Endothelial cell of umbilical vein (primary cell): Measurements from ENCODE around the gene PRRT1. TPM values are rescaled to one million over a fixed set of nuclear protein-coding genes. Genes with fewer than 3 reads are reported as not detected.

ENCODE experiments used
- BruUV-seq: library from RNA; stranded (reverse); fragments of 400-500 nt; replicated peaks from 2 replicates; lab custom pipeline; 2021; lab: Mats Ljungman, UMichigan
- CTCF ChIA-PET: fragments of 300-600, 350-600 bp; sonication (Branson Sonifier 250); formaldehyde crosslinking; loops from one replicate; lab custom pipeline; 2021; ENCODE audit warnings: antibody characterized with exemption, inconsistent platforms; lab: Charles Lee
- POLR2A ChIA-PET: fragments of 300-600, 350-600 bp; sonication (Branson Sonifier 250); formaldehyde crosslinking; loops from one replicate; lab custom pipeline; 2021; ENCODE audit warnings: antibody characterized with exemption, inconsistent platforms; lab: Charles Lee
- DNase-seq: peaks from one replicate; pipeline ENCODE4 v3.0.0-alpha.2; 2011; ENCODE audit warnings: low read depth, low spot score
- FAIRE-seq: peaks from 2 replicates; lab custom pipeline; 2011; peaks lifted over from hg19 to GRCh38; lab: Jason Lieb, UNC
- H2AFZ ChIP-seq: 2 replicates; pipeline ENCODE4 v1.6.0; 2012; ENCODE audit warnings: low read depth, low read length, control low read depth, inconsistent platforms
- H3K27ac ChIP-seq: 2 replicates; pipeline ENCODE4 v1.5.1; 2011; ENCODE audit warnings: low read depth, mild to moderate bottlenecking, control low read depth, low read length, moderate library complexity; ENCODE audit not compliant: insufficient read depth
- H3K27me3 ChIP-seq, 2 experiments: 2 replicates each; pipeline versions ENCODE4 v1.6.0 to v1.6.1; 2011; ENCODE audit warnings: low read length in 2 of 2, mixed read lengths in 1 of 2; ENCODE audit not compliant: control insufficient read depth in 2 of 2, insufficient read depth in 2 of 2
- H3K36me3 ChIP-seq, 2 experiments: 2 replicates in 1 of 2; 3 replicates in 1 of 2; pipeline ENCODE4 v1.5.1; 2011; ENCODE audit warnings: low read length in 2 of 2, mild to moderate bottlenecking in 1 of 2, moderate library complexity in 1 of 2; ENCODE audit not compliant: control insufficient read depth in 2 of 2, insufficient read depth in 2 of 2; ENCODE audit errors: extremely low read depth in 1 of 2
- H3K4me1 ChIP-seq: 3 replicates; pipeline ENCODE4 v1.5.1; 2011; ENCODE audit warnings: mild to moderate bottlenecking, low read length; ENCODE audit not compliant: control insufficient read depth, insufficient read depth; ENCODE audit errors: extremely low read depth
- H3K4me2 ChIP-seq: 2 replicates; pipeline ENCODE4 v1.6.1; 2011; ENCODE audit warnings: low read length, control low read depth, mixed read lengths; ENCODE audit not compliant: insufficient read depth
- H3K4me3 ChIP-seq, 3 experiments: fragments of 200-600 bp in 1 of 3; sonication (generic), shearing (Covaris generic) in 1 of 3; replicated peaks in 1 of 3; 2 replicates each; pipeline ENCODE4 v1.5.1; 2011 to 2016; ENCODE audit warnings: control low read depth in 3 of 3, low read length in 3 of 3, mild to moderate bottlenecking in 2 of 3, inconsistent platforms in 1 of 3, low read depth in 1 of 3, moderate library complexity in 1 of 3; ENCODE audit not compliant: insufficient read depth in 1 of 3
- H3K79me2 ChIP-seq: 2 replicates; pipeline ENCODE4 v1.6.0; 2012; ENCODE audit warnings: low read length, inconsistent platforms; ENCODE audit not compliant: control insufficient read depth, insufficient read depth
- H3K9ac ChIP-seq: replicated peaks from 2 replicates; pipeline ENCODE3; 2011; ENCODE audit warnings: low read length, control low read depth; ENCODE audit not compliant: insufficient read depth; ENCODE audit errors: extremely low read depth
- H3K9me1 ChIP-seq: replicated peaks from 3 replicates; pipeline ENCODE4 v1.6.0; 2011; ENCODE audit warnings: mild to moderate bottlenecking, low read length; ENCODE audit not compliant: control insufficient read depth, insufficient read depth; ENCODE audit errors: extremely low read depth
- H3K9me3 ChIP-seq: replicated peaks from 2 replicates; pipeline ENCODE4 v1.5.1; 2012; ENCODE audit warnings: low read length, inconsistent platforms; ENCODE audit not compliant: control insufficient read depth, insufficient read depth
- H4K20me1 ChIP-seq: replicated peaks from 2 replicates; pipeline ENCODE3; 2011; ENCODE audit warnings: mild to moderate bottlenecking, low read length; ENCODE audit not compliant: control insufficient read depth, insufficient read depth; ENCODE audit errors: extremely low read depth
- EZH2 ChIP-seq: IDR thresholded peaks from 2 replicates; pipeline ENCODE4 v1.6.1; 2012; ENCODE audit warnings: borderline replicate concordance, low read depth, mild to moderate bottlenecking, moderate library complexity, low read length, inconsistent platforms; ENCODE audit not compliant: severe bottlenecking
- FOS ChIP-seq: IDR thresholded peaks from 2 replicates; pipeline ENCODE4 v1.6.1; 2011; ENCODE audit warnings: mild to moderate bottlenecking, low read length, moderate library complexity, borderline replicate concordance; ENCODE audit not compliant: insufficient read depth
- GATA2 ChIP-seq: IDR thresholded peaks from 2 replicates; pipeline ENCODE4 v1.7.0; 2011; ENCODE audit warnings: low read depth, mild to moderate bottlenecking, moderate library complexity, mixed read lengths, low read length; ENCODE audit not compliant: insufficient read length, insufficient read depth
- JUN ChIP-seq: IDR thresholded peaks from 2 replicates; pipeline ENCODE4 v1.6.1; 2011; ENCODE audit warnings: borderline replicate concordance, low read depth; ENCODE audit not compliant: insufficient read length, insufficient read depth
- MAX ChIP-seq: IDR thresholded peaks from 2 replicates; pipeline ENCODE4 v1.6.1; 2011; ENCODE audit not compliant: insufficient read depth, insufficient read length
- MYC ChIP-seq: IDR thresholded peaks from one replicate; pipeline ENCODE4 v1.6.1; 2011; ENCODE audit warnings: mild to moderate bottlenecking, low read depth, low read length
- POLR2A ChIP-seq: IDR thresholded peaks from 2 replicates; pipeline ENCODE4 v1.6.1; 2012; ENCODE audit warnings: low read depth, mild to moderate bottlenecking, control low read depth, low read length
- POLR2AphosphoS5 ChIP-seq: IDR thresholded peaks from 2 replicates; pipeline ENCODE4 v1.6.1; 2012; ENCODE audit warnings: low read depth, mild to moderate bottlenecking, control low read depth, low read length, moderate library complexity; ENCODE audit not compliant: insufficient read depth
- dilution Hi-C: fragments of 300-500 bp; cut with MboI; formaldehyde crosslinking; loops from one replicate; pipeline ENCODE4 v1.15.0; 2019; ENCODE audit warnings: low sequenced_read_pairs; ENCODE audit not compliant: extremely low pct_ligation_motif_present
- intact Hi-C: fragments of 100-400 bp; cut with micrococcal nuclease; formaldehyde crosslinking; loops from one replicate; pipeline ENCODE4 v1.10.0; 2022
- polyA plus RNA-seq, 4 experiments: library from polyadenylated mRNA; depleted of rRNA in 3 of 4; stranded (reverse) in 3 of 4; unstranded in 1 of 4; fragments of >200 nt; gene quantifications; 2 replicates each; pipeline versions ENCODE4 v1.2.1 to v1.2.3, GENCODE V29; 2011 to 2012; ENCODE audit warnings: missing spikeins in 1 of 4
- total RNA-seq: library from RNA; stranded (reverse); gene quantifications from 2 replicates; pipeline ENCODE4 v1.2.3, GENCODE V29; 2021
- TF ChIP-seq, protein P1 (sequence below), 2 donors: IDR thresholded peaks; 1 replicate in 1 of 2; 2 replicates in 1 of 2; pipeline ENCODE4 v1.5.1; 2011; ENCODE audit warnings: low read length in 2 of 2, mild to moderate bottlenecking in 2 of 2, moderate library complexity in 2 of 2, control low read depth in 1 of 2, inconsistent platforms in 1 of 2, low read depth in 1 of 2; ENCODE audit not compliant: insufficient read depth in 1 of 2; ENCODE audit errors: extremely low read depth in 1 of 2

The PRRT1 gene
- total and polyA plus RNA-seq, 2 donors (not counting 3 experiments of a cell fraction or from before 2014, with no cell fraction given), result 0.55 to 1.3 TPM

DNA sequence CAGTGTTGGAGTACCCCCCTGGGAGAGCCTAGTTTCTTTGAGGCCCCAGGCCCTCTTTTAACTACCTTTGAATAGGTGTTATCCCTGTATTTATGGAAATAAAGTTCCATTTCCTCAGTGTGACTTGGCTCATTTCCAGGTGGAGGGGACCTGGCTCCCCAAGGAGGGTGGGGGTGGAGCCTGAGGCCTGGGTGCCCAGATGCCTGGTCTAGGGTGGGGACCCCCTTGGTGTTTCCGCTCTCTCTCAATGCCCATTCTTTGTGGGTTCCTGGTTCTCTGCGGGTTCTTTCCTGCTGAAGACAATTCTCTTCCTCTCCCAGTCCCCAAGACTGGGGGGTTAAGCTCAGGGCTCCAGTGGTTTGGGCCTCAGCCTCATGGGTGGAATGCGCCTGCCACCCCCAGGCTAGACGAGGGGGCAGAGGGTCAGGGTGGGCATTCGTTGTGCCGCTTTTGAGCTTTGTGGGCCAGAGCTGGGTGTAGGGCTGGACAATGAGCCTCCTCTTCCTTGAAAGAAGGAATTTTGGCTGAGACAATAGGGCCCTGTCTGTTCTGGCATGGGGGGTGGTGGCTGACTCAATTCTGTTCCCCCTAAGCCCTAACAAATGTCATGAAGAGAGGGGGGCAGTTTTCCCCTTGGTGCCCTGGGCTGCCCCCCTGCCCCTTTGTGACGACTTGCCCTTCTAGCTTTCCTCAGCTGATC lies 12.0 kb upstream of the PRRT1 start:
- no TSS peak for BruUV-seq
- intact Hi-C loops (no loop called here), dilution Hi-C loops (no loop called here)
- Histone ChIP-seq H3K4me3 (no peak overlapping the region), H3K27ac (no peak overlapping the region), H3K4me1 (no peaks in the 10 kb centered on the region), H3K9ac (no peak overlapping the region), H3K79me2 (no peaks in the 10 kb centered on the region), H3K27me3 (no peaks in the 10 kb centered on the region), H3K36me3 (peaks cover 7 to 9% of the 10 kb centered on the region in 2 experiments), H3K9me1 (no peaks in the 10 kb centered on the region), H2AFZ (no peak overlapping the region), H3K9me3 (no peaks in the 10 kb centered on the region), H3K4me2 (no peak overlapping the region), H4K20me1 (no peaks in the 10 kb centered on the region)
- FAIRE-seq, result no peak
- POLR2A ChIA-PET, result no interaction called here
- TF ChIP-seq, protein P1, sequence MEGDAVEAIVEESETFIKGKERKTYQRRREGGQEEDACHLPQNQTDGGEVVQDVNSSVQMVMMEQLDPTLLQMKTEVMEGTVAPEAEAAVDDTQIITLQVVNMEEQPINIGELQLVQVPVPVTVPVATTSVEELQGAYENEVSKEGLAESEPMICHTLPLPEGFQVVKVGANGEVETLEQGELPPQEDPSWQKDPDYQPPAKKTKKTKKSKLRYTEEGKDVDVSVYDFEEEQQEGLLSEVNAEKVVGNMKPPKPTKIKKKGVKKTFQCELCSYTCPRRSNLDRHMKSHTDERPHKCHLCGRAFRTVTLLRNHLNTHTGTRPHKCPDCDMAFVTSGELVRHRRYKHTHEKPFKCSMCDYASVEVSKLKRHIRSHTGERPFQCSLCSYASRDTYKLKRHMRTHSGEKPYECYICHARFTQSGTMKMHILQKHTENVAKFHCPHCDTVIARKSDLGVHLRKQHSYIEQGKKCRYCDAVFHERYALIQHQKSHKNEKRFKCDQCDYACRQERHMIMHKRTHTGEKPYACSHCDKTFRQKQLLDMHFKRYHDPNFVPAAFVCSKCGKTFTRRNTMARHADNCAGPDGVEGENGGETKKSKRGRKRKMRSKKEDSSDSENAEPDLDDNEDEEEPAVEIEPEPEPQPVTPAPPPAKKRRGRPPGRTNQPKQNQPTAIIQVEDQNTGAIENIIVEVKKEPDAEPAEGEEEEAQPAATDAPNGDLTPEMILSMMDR (IDR thresholded peaks at IDR 0.05; ENCODE audit: extremely low read depth in 1 of 2, insufficient read depth in 1 of 2, low read depth in 1 of 2, low read length in 2 of 2), result no peak
- TF ChIP-seq EZH2, result no peak
- no peak for TF ChIP-seq MYC
- TF ChIP-seq POLR2A, result no peak
- no peak for TF ChIP-seq POLR2AphosphoS5
- TF ChIP-seq MAX, result no peak
- no peak for TF ChIP-seq GATA2
- TF ChIP-seq JUN, result no peak
- TF ChIP-seq FOS, result no peak
- DNase-seq, result no peak
- CTCF ChIA-PET, result interaction anchor here (1.1 kb wide), 2 partner anchors 34 to 46 kb away, joined by 3 to 4 read pairs; partner anchors contain the start of gene FKBPL
